A549 (cell line): ENCODE measurements around the gene PDPR.
"Not testable (repeated sequence)": the region's sequence is repeated elsewhere in the genome, so short reads cannot be mapped to it uniquely, and the experiment has no call there.

Source experiments
- CTCF ChIP-seq: fragments of >200 bp; sonication (Bioruptor Twin); formaldehyde crosslinking; IDR thresholded peaks from 3 replicates; pipeline ENCODE4 v1.5.1; 2016
- E2F6 ChIP-seq: IDR thresholded peaks from 2 replicates; pipeline ENCODE4 v1.6.1; 2012; ENCODE audit warnings: low read depth, borderline replicate concordance
- EP300 ChIP-seq, 2 experiments: fragments of >200 bp; sonication (Bioruptor Twin); formaldehyde crosslinking; IDR thresholded peaks; 2 replicates in 1 of 2; 3 replicates in 1 of 2; pipeline ENCODE4 v1.6.1; 2016 to 2017
- ESRRA ChIP-seq: fragments of 150-350 bp; IDR thresholded peaks from 2 replicates; pipeline ENCODE4 v1.6.1; 2014; ENCODE audit warnings: mild to moderate bottlenecking, low read length, borderline replicate concordance
- JUN ChIP-seq, 2 experiments: fragments of >200 bp; sonication (Bioruptor Twin); formaldehyde crosslinking; IDR thresholded peaks; 2 replicates in 1 of 2; 3 replicates in 1 of 2; pipeline ENCODE4 v1.6.1; 2016 to 2017
- MAZ ChIP-seq: fragments of 150-350 bp; IDR thresholded peaks from 2 replicates; pipeline ENCODE4 v1.6.1; 2014; ENCODE audit warnings: antibody characterized with exemption, low read depth, low read length, borderline replicate concordance
- PHF8 ChIP-seq: fragments of 200-600 bp; sonication (generic); IDR thresholded peaks from 2 replicates; pipeline ENCODE4 v1.6.1; 2016; ENCODE audit warnings: low read depth, mild to moderate bottlenecking, antibody characterized with exemption, moderate library complexity, borderline replicate concordance
- POLR2A ChIP-seq: IDR thresholded peaks from 2 replicates; pipeline ENCODE4 v1.6.1; 2012; ENCODE audit warnings: mild to moderate bottlenecking, low read length
- REST ChIP-seq: fragments of 200-600 bp; sonication (generic); IDR thresholded peaks from 2 replicates; pipeline ENCODE4 v1.6.1; 2016; ENCODE audit warnings: antibody characterized with exemption, mild to moderate bottlenecking, moderate library complexity
- RFX5 ChIP-seq: fragments of 450-650 bp; IDR thresholded peaks from 2 replicates; pipeline ENCODE4 v1.7.1; 2014; ENCODE audit warnings: antibody characterized with exemption, mild to moderate bottlenecking, moderate library complexity
- SMC3 ChIP-seq: fragments of >200 bp; sonication (Bioruptor Twin); formaldehyde crosslinking; IDR thresholded peaks from 3 replicates; pipeline ENCODE4 v1.6.1; 2018; ENCODE audit warnings: inconsistent platforms
- ZSCAN20 ChIP-seq: fragments of 250-450 bp; sonication (Bioruptor Pico); IDR thresholded peaks from 2 replicates; pipeline ENCODE4 v1.8.0; 2022; ENCODE audit warnings: mild to moderate bottlenecking, moderate library complexity
- TF ChIP-seq, protein P1 (sequence below): fragments of >200 bp; sonication (Bioruptor Twin); formaldehyde crosslinking; IDR thresholded peaks from 3 replicates; pipeline ENCODE4 v1.6.1; 2016
- TF ChIP-seq, protein P2 (sequence below): fragments of 450-650 bp; IDR thresholded peaks from 2 replicates; pipeline ENCODE4 v1.6.1; 2014; ENCODE audit warnings: antibody characterized with exemption

GRCh38 chr16:70190574-70190973 lies 76.4 kb downstream of the PDPR start:
- not testable (repeated sequence) for TF ChIP-seq JUN (IDR thresholded peaks at IDR 0.05); ESRRA; SMC3; CTCF; RFX5; POLR2A; PHF8; ZSCAN20 (CRISPR knock-in tag); EP300 (IDR thresholded peaks at IDR 0.05); REST; MAZ; E2F6
- TF ChIP-seq, protein P1, sequence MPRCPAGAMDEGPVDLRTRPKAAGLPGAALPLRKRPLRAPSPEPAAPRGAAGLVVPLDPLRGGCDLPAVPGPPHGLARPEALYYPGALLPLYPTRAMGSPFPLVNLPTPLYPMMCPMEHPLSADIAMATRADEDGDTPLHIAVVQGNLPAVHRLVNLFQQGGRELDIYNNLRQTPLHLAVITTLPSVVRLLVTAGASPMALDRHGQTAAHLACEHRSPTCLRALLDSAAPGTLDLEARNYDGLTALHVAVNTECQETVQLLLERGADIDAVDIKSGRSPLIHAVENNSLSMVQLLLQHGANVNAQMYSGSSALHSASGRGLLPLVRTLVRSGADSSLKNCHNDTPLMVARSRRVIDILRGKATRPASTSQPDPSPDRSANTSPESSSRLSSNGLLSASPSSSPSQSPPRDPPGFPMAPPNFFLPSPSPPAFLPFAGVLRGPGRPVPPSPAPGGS, result not testable (repeated sequence)
- TF ChIP-seq, protein P2, sequence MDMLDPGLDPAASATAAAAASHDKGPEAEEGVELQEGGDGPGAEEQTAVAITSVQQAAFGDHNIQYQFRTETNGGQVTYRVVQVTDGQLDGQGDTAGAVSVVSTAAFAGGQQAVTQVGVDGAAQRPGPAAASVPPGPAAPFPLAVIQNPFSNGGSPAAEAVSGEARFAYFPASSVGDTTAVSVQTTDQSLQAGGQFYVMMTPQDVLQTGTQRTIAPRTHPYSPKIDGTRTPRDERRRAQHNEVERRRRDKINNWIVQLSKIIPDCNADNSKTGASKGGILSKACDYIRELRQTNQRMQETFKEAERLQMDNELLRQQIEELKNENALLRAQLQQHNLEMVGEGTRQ, result not testable (repeated sequence)
